GM19455 (cell line): ENCODE results near the gene BTNL8.
A peak's percentile ranks its signal among the peaks of the same experiment; 100 is the strongest.

ENCODE experiments used
- ATAC-seq: cut with Tn5 transposase; IDR thresholded peaks from one replicate; pipeline ENCODE4 v1.9.1; 2021; ENCODE audit not compliant: unreplicated experiment

The BTNL8 gene

GRCh38 chr5:180898621-180899246 is at the start of gene BTNL8:
TSS of gene BTNL8 (plus strand) at chr5:180899159. CDS start at chr5:180899311, 152 bp downstream.
- ATAC-seq = no peak

GRCh38 chr5:180849827-180850226 is 49.1 kb upstream of the BTNL8 start:
- no peak for ATAC-seq

- ATAC-seq = no peak
Observed at GRCh38 chr5:180850434-180851078, 48.4 kb upstream of the BTNL8 start.

- ATAC-seq = no peak
Observed at GRCh38 chr5:180852495-180852894, 46.5 kb upstream of the BTNL8 start.

- ATAC-seq = no peak
Observed at GRCh38 chr5:180853121-180853847, 45.7 kb upstream of the BTNL8 start.

GRCh38 chr5:180853848-180854176 is 45.1 kb upstream of the BTNL8 start:
- no peak for ATAC-seq

GRCh38 chr5:180858586-180858985 is 40.4 kb upstream of the BTNL8 start:
- no peak for ATAC-seq

- ATAC-seq = peak; percentile 50
Observed at GRCh38 chr5:180860273-180860886, 38.6 kb upstream of the BTNL8 start.

GRCh38 chr5:180860887-180861822 is 37.8 kb upstream of the BTNL8 start, which contains the start of gene ZFP62:
TSS of gene ZFP62 (minus strand) at chr5:180861276. CDS start at chr5:180861219, 57 bp downstream.
- ATAC-seq = peak; percentile 81

GRCh38 chr5:180862645-180863044 is 36.3 kb upstream of the BTNL8 start:
- no peak for ATAC-seq

GRCh38 chr5:180865981-180866695 is 32.8 kb upstream of the BTNL8 start:
- no peak for ATAC-seq

- no peak for ATAC-seq
Observed at GRCh38 chr5:180866985-180867384, 32.0 kb upstream of the BTNL8 start.

- no peak for ATAC-seq
Observed at GRCh38 chr5:180868960-180869359, 30.0 kb upstream of the BTNL8 start.

- ATAC-seq = no peak
Observed at GRCh38 chr5:180869587-180869986, 29.4 kb upstream of the BTNL8 start.

GRCh38 chr5:180870276-180871068 is 28.5 kb upstream of the BTNL8 start:
- no peak for ATAC-seq

- ATAC-seq = no peak
Observed at GRCh38 chr5:180872419-180872818, 26.5 kb upstream of the BTNL8 start.

- no peak for ATAC-seq
Observed at GRCh38 chr5:180873615-180874520, 25.1 kb upstream of the BTNL8 start.
